PC-9 (cell line): ENCODE data around the gene ERGIC2. TPM values are rescaled to one million over a fixed set of nuclear protein-coding genes. Genes with fewer than 3 reads are reported as not detected.

Source experiments
- BruUV-seq: library from RNA; stranded (reverse); fragments of 400-500 nt; replicated peaks from 2 replicates; lab custom pipeline; 2021; lab: Mats Ljungman, UMichigan
- CTCF ChIA-PET: fragments of 300-600 bp; sonication (Branson Sonifier 250); formaldehyde crosslinking; loops from one replicate; lab custom pipeline; 2022; ENCODE audit warnings: antibody characterized with exemption; lab: Charles Lee
- POLR2A ChIA-PET: fragments of 300-600 bp; sonication (Branson Sonifier 250); formaldehyde crosslinking; loops from one replicate; lab custom pipeline; 2022; ENCODE audit warnings: antibody characterized with exemption; ENCODE audit not compliant: unreplicated experiment; lab: Charles Lee
- DNase-seq, 2 experiments: peaks; one replicate each; pipeline versions ENCODE4 v3.0.0 to v3.0.0-alpha.2; 2015 to 2022; ENCODE audit warnings: mixed read lengths in 1 of 2
- H2AFZ ChIP-seq: fragments of 200-600 bp; sonication (generic); 2 replicates; pipeline ENCODE4 v1.8.1; 2017; ENCODE audit warnings: antibody characterized with exemption
- H3F3A ChIP-seq: fragments of 200-600 bp; sonication (generic); 2 replicates; pipeline ENCODE4 v1.8.1; 2017; ENCODE audit warnings: antibody characterized with exemption, mild to moderate bottlenecking, low read depth; ENCODE audit not compliant: insufficient read depth
- H3K27ac ChIP-seq: fragments of 200-600 bp; sonication (generic); 2 replicates; pipeline ENCODE4 v1.6.1; 2016; ENCODE audit warnings: mixed run types
- H3K27me3 ChIP-seq: fragments of 200-600 bp; sonication (generic); 2 replicates; pipeline ENCODE4 v1.6.1; 2016; ENCODE audit warnings: low read depth, mixed run types; ENCODE audit not compliant: insufficient read depth
- H3K36me3 ChIP-seq: fragments of 200-600 bp; sonication (generic); 2 replicates; pipeline ENCODE4 v1.6.1; 2016; ENCODE audit warnings: low read depth, mixed run types
- H3K4me1 ChIP-seq: fragments of 200-600 bp; sonication (generic); replicated peaks from 2 replicates; pipeline ENCODE4 v1.6.1; 2016; ENCODE audit warnings: mixed run types; ENCODE audit not compliant: insufficient read depth
- H3K4me2 ChIP-seq: fragments of 200-600 bp; sonication (generic); 2 replicates; pipeline ENCODE4 v1.6.1; 2017; ENCODE audit warnings: mixed run types
- H3K4me3 ChIP-seq: fragments of 200-600 bp; sonication (generic); 2 replicates; pipeline ENCODE4 v1.6.1; 2016; ENCODE audit warnings: mixed run types
- H3K79me2 ChIP-seq: fragments of 200-600 bp; sonication (generic); 2 replicates; pipeline ENCODE4 v1.6.1; 2017; ENCODE audit warnings: low read depth, mixed run types
- H3K9me2 ChIP-seq: fragments of 200-600 bp; sonication (generic); 2 replicates; pipeline ENCODE4 v1.8.1; 2017; ENCODE audit warnings: mild to moderate bottlenecking; ENCODE audit not compliant: insufficient read depth
- H3K9me3 ChIP-seq: fragments of 200-600 bp; sonication (generic); 2 replicates; pipeline ENCODE4 v1.8.1; 2016; ENCODE audit warnings: low read depth; ENCODE audit not compliant: insufficient read depth
- H4K20me1 ChIP-seq: fragments of 200-600 bp; sonication (generic); 2 replicates; pipeline ENCODE4 v1.8.1; 2017; ENCODE audit not compliant: insufficient read depth
- CTCF ChIP-seq: fragments of 200-600 bp; sonication (generic); conservative IDR thresholded peaks from 2 replicates; pipeline ENCODE4 v1.6.1; 2017; ENCODE audit warnings: mixed run types, antibody characterized with exemption, mild to moderate bottlenecking, moderate library complexity
- EZH2 ChIP-seq: fragments of 200-600 bp; sonication (generic); IDR thresholded peaks from 2 replicates; pipeline ENCODE4 v1.8.0; 2017; ENCODE audit warnings: antibody characterized with exemption, low read depth
- intact Hi-C: fragments of 100-400 bp; cut with micrococcal nuclease; formaldehyde crosslinking; loops from one replicate; pipeline ENCODE4 v1.10.0; 2022; ENCODE audit not compliant: unreplicated experiment
- total RNA-seq: library from RNA; stranded (reverse); gene quantifications from 2 replicates; pipeline ENCODE4 v1.2.3, GENCODE V29; 2021

The ERGIC2 gene
- total RNA-seq, 1 experiment from 2014 or later = 141 TPM

- H4K20me1 ChIP-seq = no peaks in the 10 kb centered on the region
- H3K4me3 ChIP-seq = no peak overlapping the region
- H3K27ac ChIP-seq = no peak overlapping the region
- intact Hi-C loops = no loop called here
- no peak for DNase-seq
- H3K9me2 ChIP-seq = 0 out of 2 replicates have a peak, but pooled peaks cover 5% of the 10 kb centered on the region
- peaks cover 7% of the 10 kb centered on the region; the same call in 1 of the 2 replicates for H3K9me3 ChIP-seq
- no TSS peak for BruUV-seq
- H3K36me3 ChIP-seq = no peaks in the 10 kb centered on the region
- no peaks in the 10 kb centered on the region for H3K79me2 ChIP-seq
- TF ChIP-seq EZH2 (no peak), CTCF (no peak)
- ChIA-PET CTCF (no interaction called here), POLR2A (no interaction called here)
- H3K27me3 ChIP-seq = no peaks in the 10 kb centered on the region
- peaks cover 17% of the 10 kb centered on the region for H3K4me1 ChIP-seq
- H2AFZ ChIP-seq = no peak overlapping the region
- no peak overlapping the region for H3K4me2 ChIP-seq
- H3F3A ChIP-seq = no peaks in the 10 kb centered on the region
These were observed 44.8 kb upstream of the ERGIC2 start for GRCh38 chr12:29425722-29426121.

- Histone ChIP-seq H3K4me3 (no peak overlapping the region), H3K36me3 (no peaks in the 10 kb centered on the region), H3K27ac (no peak overlapping the region), H3K9me2 (0 out of 2 replicates have a peak, but pooled peaks cover 2% of the 10 kb centered on the region), H2AFZ (no peak overlapping the region), H3K9me3 (no peaks in the 10 kb centered on the region), H3K79me2 (no peaks in the 10 kb centered on the region), H3F3A (no peaks in the 10 kb centered on the region), H3K4me2 (no peak overlapping the region), H3K27me3 (no peaks in the 10 kb centered on the region), H4K20me1 (no peaks in the 10 kb centered on the region), H3K4me1 (no peaks in the 10 kb centered on the region)
- ChIA-PET CTCF (no interaction called here), POLR2A (no interaction called here)
- intact Hi-C loops = no loop called here
- no peak for DNase-seq
- BruUV-seq = no TSS peak
- no peak for TF ChIP-seq CTCF
- no peak for TF ChIP-seq EZH2
These were observed 35.8 kb upstream of the ERGIC2 start for GRCh38 chr12:29416748-29417147.

GRCh38 chr12:29415111-29415510, 34.1 kb upstream of the ERGIC2 start:
- no peaks in the 10 kb centered on the region for H3K4me1 ChIP-seq
- ChIA-PET CTCF (no interaction called here), POLR2A (interaction anchor here (0.6 kb wide), 1 partner anchor 71 kb away, joined by 9 read pairs; no protein-coding TSS in a partner anchor)
- DNase-seq = no peak
- H3K36me3 ChIP-seq = no peaks in the 10 kb centered on the region
- no peak overlapping the region for H3K4me2 ChIP-seq
- no peak overlapping the region for H3K27ac ChIP-seq
- no peaks in the 10 kb centered on the region for H4K20me1 ChIP-seq
- intact Hi-C loops = no loop called here
- no peaks in the 10 kb centered on the region for H3K27me3 ChIP-seq
- H2AFZ ChIP-seq = peak overlapping the region; percentile 58; the same call in 1 of the 2 replicates
- H3F3A ChIP-seq = no peaks in the 10 kb centered on the region
- no peaks in the 10 kb centered on the region for H3K9me2 ChIP-seq
- H3K9me3 ChIP-seq = no peaks in the 10 kb centered on the region
- BruUV-seq = no TSS peak
- TF ChIP-seq CTCF = no peak
- TF ChIP-seq EZH2 = no peak
- H3K4me3 ChIP-seq = no peak overlapping the region
- H3K79me2 ChIP-seq = no peaks in the 10 kb centered on the region
